Measurements from ENCODE around the gene ALPP.
"Not testable (repeated sequence)": the region's sequence is repeated elsewhere in the genome, so short reads cannot be mapped to it uniquely, and the experiment has no call there.

Gene ALPP

DNA sequence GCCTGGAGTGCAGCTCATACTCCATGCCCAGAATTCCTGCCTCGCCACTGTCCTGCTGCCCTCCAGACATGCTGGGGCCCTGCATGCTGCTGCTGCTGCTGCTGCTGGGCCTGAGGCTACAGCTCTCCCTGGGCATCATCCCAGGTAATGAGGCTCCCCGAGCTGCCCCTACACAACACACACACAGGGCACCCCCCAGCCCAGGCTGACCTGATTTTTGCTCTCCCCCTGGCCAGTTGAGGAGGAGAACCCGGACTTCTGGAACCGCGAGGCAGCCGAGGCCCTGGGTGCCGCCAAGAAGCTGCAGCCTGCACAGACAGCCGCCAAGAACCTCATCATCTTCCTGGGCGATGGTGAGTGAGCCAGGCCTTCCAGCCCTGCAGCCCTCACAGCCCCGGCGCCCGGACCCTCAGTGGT is at the start of gene ALPP:
TSS of gene ALPP (plus strand) at position 17 of the 417 bp plus-strand sequence. CDS start at position 69, 52 bp downstream.
- H3K36me3 ChIP-seq (ENCODE audit: insufficient read depth, low read length); H3F3A ChIP-seq (ENCODE audit: insufficient read depth, low read length); H3K4me1 ChIP-seq (ENCODE audit: insufficient read depth, low read length, severe bottlenecking); H4K20me1 ChIP-seq (ENCODE audit: insufficient read depth, low read length); H3K79me2 ChIP-seq (ENCODE audit: insufficient read depth, low read length); H3K9me3 ChIP-seq (ENCODE audit: low read length); H3K27ac ChIP-seq (ENCODE audit: low read depth, low read length, poor library complexity, severe bottlenecking); H3K9ac ChIP-seq (ENCODE audit: low read length); H3K4me3 ChIP-seq (ENCODE audit: low read depth, low read length, poor library complexity, severe bottlenecking); H3K27me3 ChIP-seq (ENCODE audit: insufficient read depth, low read length); H3K9me2 ChIP-seq (ENCODE audit: low read depth, low read length); H2AFZ ChIP-seq (ENCODE audit: low read length); H3K4me2 ChIP-seq (ENCODE audit: low read length): not testable (repeated sequence)

GRCh38 chr2:232329716-232330067 is 48.9 kb upstream of the ALPP start:
- no peaks in the 10 kb centered on the region for H3K9me3 ChIP-seq (ENCODE audit: low read length)
- no peaks in the 10 kb centered on the region for H3K4me1 ChIP-seq (ENCODE audit: insufficient read depth, low read length, severe bottlenecking)
- H3K4me2 ChIP-seq (ENCODE audit: low read length): no peak overlapping the region
- no peak overlapping the region for H3K4me3 ChIP-seq (ENCODE audit: low read depth, low read length, poor library complexity, severe bottlenecking)
- TF ChIP-seq EZH2 (IDR thresholded peaks at IDR 0.05; ENCODE audit: borderline replicate concordance, low read length): no peak
- TF ChIP-seq, protein P1, sequence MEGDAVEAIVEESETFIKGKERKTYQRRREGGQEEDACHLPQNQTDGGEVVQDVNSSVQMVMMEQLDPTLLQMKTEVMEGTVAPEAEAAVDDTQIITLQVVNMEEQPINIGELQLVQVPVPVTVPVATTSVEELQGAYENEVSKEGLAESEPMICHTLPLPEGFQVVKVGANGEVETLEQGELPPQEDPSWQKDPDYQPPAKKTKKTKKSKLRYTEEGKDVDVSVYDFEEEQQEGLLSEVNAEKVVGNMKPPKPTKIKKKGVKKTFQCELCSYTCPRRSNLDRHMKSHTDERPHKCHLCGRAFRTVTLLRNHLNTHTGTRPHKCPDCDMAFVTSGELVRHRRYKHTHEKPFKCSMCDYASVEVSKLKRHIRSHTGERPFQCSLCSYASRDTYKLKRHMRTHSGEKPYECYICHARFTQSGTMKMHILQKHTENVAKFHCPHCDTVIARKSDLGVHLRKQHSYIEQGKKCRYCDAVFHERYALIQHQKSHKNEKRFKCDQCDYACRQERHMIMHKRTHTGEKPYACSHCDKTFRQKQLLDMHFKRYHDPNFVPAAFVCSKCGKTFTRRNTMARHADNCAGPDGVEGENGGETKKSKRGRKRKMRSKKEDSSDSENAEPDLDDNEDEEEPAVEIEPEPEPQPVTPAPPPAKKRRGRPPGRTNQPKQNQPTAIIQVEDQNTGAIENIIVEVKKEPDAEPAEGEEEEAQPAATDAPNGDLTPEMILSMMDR (IDR thresholded peaks at IDR 0.05; ENCODE audit: low read length): no peak
- H3K27ac ChIP-seq (ENCODE audit: low read depth, low read length, poor library complexity, severe bottlenecking): no peak overlapping the region
- H3F3A ChIP-seq (ENCODE audit: insufficient read depth, low read length): no peaks in the 10 kb centered on the region
- H3K36me3 ChIP-seq (ENCODE audit: insufficient read depth, low read length): no peaks in the 10 kb centered on the region
- H4K20me1 ChIP-seq (ENCODE audit: insufficient read depth, low read length): no peaks in the 10 kb centered on the region
- H3K9me2 ChIP-seq (ENCODE audit: low read depth, low read length): no peaks in the 10 kb centered on the region
- no peak overlapping the region for H2AFZ ChIP-seq (ENCODE audit: low read length)
- no peak overlapping the region for H3K9ac ChIP-seq (ENCODE audit: low read length)
- no peaks in the 10 kb centered on the region for H3K27me3 ChIP-seq (ENCODE audit: insufficient read depth, low read length)
- H3K79me2 ChIP-seq (ENCODE audit: insufficient read depth, low read length): no peaks in the 10 kb centered on the region

DNA sequence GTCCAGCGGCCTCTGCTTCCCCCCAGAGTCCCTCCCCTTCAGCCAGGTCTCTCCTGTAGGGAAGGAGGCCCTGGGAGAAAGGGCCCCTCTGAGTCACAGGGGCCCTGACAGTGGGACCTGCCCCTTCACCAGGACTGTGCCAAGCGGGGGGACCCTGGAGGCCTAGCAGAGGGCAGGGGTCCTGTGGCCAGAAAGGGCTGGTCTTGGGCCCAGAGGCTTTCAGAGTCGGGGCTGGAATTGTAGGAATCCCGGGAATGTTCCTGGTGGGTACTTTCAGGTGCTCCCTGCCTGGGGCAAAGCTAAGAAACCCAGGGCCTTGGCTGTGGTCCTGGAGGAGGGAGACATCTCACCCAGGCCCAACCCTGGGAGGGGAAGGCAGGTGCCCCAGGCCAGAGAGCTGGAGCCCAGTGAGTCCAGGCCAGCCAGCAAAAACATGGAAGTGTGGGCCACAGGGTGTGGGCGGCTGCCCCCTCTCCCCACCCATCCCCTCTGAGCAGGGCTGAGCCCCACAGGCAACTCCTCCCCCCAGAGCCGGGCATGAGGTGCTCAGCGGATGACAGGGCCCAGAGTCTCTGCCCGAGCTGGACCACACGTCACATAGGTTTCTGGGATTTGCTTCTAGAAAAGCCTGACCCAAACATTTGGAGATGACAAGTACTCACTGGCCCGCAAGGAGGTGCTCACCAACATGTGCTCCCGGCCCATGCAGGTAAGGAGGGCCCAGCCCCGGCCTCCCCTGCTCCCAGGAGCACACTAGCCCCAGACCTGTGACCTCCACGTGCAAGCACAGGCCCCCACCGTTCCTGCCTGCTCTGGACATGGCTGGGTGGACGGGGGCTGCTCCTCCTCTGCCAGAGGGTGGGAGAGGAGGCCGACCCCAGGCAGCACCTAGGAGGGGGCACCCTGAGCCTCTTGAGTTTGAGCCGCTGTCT is 48.2 kb upstream of the ALPP start:
- Histone ChIP-seq H3K9ac (ENCODE audit: low read length) (no peak overlapping the region), H3F3A (ENCODE audit: insufficient read depth, low read length) (no peaks in the 10 kb centered on the region), H3K9me2 (ENCODE audit: low read depth, low read length) (no peaks in the 10 kb centered on the region), H3K4me3 (ENCODE audit: low read depth, low read length, poor library complexity, severe bottlenecking) (no peak overlapping the region), H3K27me3 (ENCODE audit: insufficient read depth, low read length) (no peaks in the 10 kb centered on the region), H3K36me3 (ENCODE audit: insufficient read depth, low read length) (no peaks in the 10 kb centered on the region), H3K4me1 (ENCODE audit: insufficient read depth, low read length, severe bottlenecking) (no peaks in the 10 kb centered on the region), H4K20me1 (ENCODE audit: insufficient read depth, low read length) (no peaks in the 10 kb centered on the region), H3K4me2 (ENCODE audit: low read length) (no peak overlapping the region), H3K9me3 (ENCODE audit: low read length) (no peaks in the 10 kb centered on the region), H3K79me2 (ENCODE audit: insufficient read depth, low read length) (no peaks in the 10 kb centered on the region), H2AFZ (ENCODE audit: low read length) (no peak overlapping the region), H3K27ac (ENCODE audit: low read depth, low read length, poor library complexity, severe bottlenecking) (no peak overlapping the region)
- no peak for TF ChIP-seq EZH2 (IDR thresholded peaks at IDR 0.05; ENCODE audit: borderline replicate concordance, low read length)
- TF ChIP-seq, protein P1 (IDR thresholded peaks at IDR 0.05; ENCODE audit: low read length): no peak

GRCh38 chr2:232331061-232331460 is 47.5 kb upstream of the ALPP start:
- not testable (repeated sequence) for H3F3A ChIP-seq (ENCODE audit: insufficient read depth, low read length); H3K27me3 ChIP-seq (ENCODE audit: insufficient read depth, low read length); H3K4me3 ChIP-seq (ENCODE audit: low read depth, low read length, poor library complexity, severe bottlenecking); H3K9me2 ChIP-seq (ENCODE audit: low read depth, low read length); H4K20me1 ChIP-seq (ENCODE audit: insufficient read depth, low read length); H3K36me3 ChIP-seq (ENCODE audit: insufficient read depth, low read length); H3K9ac ChIP-seq (ENCODE audit: low read length); H3K79me2 ChIP-seq (ENCODE audit: insufficient read depth, low read length); H3K4me1 ChIP-seq (ENCODE audit: insufficient read depth, low read length, severe bottlenecking); H3K27ac ChIP-seq (ENCODE audit: low read depth, low read length, poor library complexity, severe bottlenecking); H3K4me2 ChIP-seq (ENCODE audit: low read length); H3K9me3 ChIP-seq (ENCODE audit: low read length); H2AFZ ChIP-seq (ENCODE audit: low read length)

GRCh38 chr2:232331641-232332040 is 46.9 kb upstream of the ALPP start:
- H3K4me2 ChIP-seq (ENCODE audit: low read length); H3K27ac ChIP-seq (ENCODE audit: low read depth, low read length, poor library complexity, severe bottlenecking); H3K4me3 ChIP-seq (ENCODE audit: low read depth, low read length, poor library complexity, severe bottlenecking); H3K9me3 ChIP-seq (ENCODE audit: low read length); H3K36me3 ChIP-seq (ENCODE audit: insufficient read depth, low read length); H3K27me3 ChIP-seq (ENCODE audit: insufficient read depth, low read length); H3K4me1 ChIP-seq (ENCODE audit: insufficient read depth, low read length, severe bottlenecking); H3K9me2 ChIP-seq (ENCODE audit: low read depth, low read length); H4K20me1 ChIP-seq (ENCODE audit: insufficient read depth, low read length); H3F3A ChIP-seq (ENCODE audit: insufficient read depth, low read length); H2AFZ ChIP-seq (ENCODE audit: low read length); H3K79me2 ChIP-seq (ENCODE audit: insufficient read depth, low read length); H3K9ac ChIP-seq (ENCODE audit: low read length): not testable (repeated sequence)

- not testable (repeated sequence) for H3K9me2 ChIP-seq (ENCODE audit: low read depth, low read length); H3K27me3 ChIP-seq (ENCODE audit: insufficient read depth, low read length); H3K4me1 ChIP-seq (ENCODE audit: insufficient read depth, low read length, severe bottlenecking); H3K9me3 ChIP-seq (ENCODE audit: low read length); H2AFZ ChIP-seq (ENCODE audit: low read length); H3K36me3 ChIP-seq (ENCODE audit: insufficient read depth, low read length); H3K4me2 ChIP-seq (ENCODE audit: low read length); H3K79me2 ChIP-seq (ENCODE audit: insufficient read depth, low read length); H3K9ac ChIP-seq (ENCODE audit: low read length); H4K20me1 ChIP-seq (ENCODE audit: insufficient read depth, low read length); H3F3A ChIP-seq (ENCODE audit: insufficient read depth, low read length); H3K4me3 ChIP-seq (ENCODE audit: low read depth, low read length, poor library complexity, severe bottlenecking); H3K27ac ChIP-seq (ENCODE audit: low read depth, low read length, poor library complexity, severe bottlenecking)
These were observed 46.2 kb upstream of the ALPP start for GRCh38 chr2:232332244-232332939.
